Superior temporal gyrus (tissue), 1 donor: Measurements from ENCODE around the gene SDC3.
"Not testable (repeated sequence)": the region's sequence is repeated elsewhere in the genome, so short reads cannot be mapped to it uniquely, and the experiment has no call there.

ENCODE experiments used
- DNase-seq: peaks from one replicate; pipeline ENCODE4 v3.0.0-alpha.2; 2016; ENCODE audit errors: extremely low spot score

The SDC3 gene

GRCh38 chr1:30908696-30909364 lies at the start of gene SDC3:
Gene SDC3 (minus strand): TSS chr1:30908758. CDS start chr1:30908586, 172 bp downstream.
- DNase-seq: no peak

DNA sequence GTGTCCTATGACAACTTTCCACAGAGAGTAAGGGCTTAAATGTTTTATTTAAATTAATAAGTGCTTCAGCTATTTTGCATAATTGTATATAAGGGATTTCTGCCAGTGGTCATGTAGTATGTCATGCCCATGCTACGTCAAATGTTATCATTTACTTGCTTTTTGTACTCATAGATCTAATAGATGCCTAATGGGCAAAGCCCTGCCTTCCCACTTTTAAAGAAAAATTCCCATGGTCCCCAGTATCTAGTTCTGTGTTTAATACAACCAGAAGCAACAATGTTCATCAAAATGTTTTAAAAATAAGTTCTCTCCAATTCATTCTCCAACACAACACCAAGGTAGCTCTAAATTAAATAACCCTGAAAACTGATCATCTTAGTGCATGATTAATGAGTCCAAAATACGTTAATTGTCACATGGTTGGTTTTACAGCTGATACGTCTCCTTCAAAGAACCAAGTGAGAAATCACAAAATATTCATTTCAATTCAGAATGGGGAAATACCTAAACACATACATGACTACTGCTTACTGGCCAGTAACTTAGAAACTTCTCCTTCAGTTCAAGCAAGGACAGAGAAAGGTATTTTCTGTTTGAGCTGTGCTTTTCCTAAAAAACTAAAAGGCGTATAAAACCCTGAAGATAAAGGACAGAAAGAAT lies 49.1 kb upstream of the SDC3 start:
- DNase-seq: no peak

GRCh38 chr1:30955448-30956015 lies 47.0 kb upstream of the SDC3 start:
- no peak for DNase-seq

- no peak for DNase-seq
Observed at GRCh38 chr1:30953685-30954084, 45.1 kb upstream of the SDC3 start.

DNA sequence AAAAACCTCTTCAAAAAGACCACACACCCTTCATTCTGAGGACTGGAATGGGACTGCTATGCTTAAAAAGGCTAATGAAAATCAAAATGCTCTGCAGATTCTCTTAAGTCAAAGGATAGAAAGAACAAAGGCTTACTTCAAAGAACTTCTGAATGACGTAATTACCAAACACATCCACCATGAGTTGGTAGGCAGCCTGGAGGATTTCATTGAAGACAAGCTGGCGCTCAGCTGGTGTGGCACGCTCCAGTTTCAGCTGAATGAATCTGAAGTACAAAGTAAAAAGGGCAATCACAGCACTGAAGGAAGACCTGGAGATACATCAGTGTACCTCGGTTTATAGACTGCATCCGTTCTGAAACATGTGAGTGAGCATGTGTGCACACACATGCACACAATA lies 43.5 kb upstream of the SDC3 start:
- DNase-seq: peak; percentile 64

GRCh38 chr1:30950700-30951099 lies 42.1 kb upstream of the SDC3 start:
- no peak for DNase-seq

DNA sequence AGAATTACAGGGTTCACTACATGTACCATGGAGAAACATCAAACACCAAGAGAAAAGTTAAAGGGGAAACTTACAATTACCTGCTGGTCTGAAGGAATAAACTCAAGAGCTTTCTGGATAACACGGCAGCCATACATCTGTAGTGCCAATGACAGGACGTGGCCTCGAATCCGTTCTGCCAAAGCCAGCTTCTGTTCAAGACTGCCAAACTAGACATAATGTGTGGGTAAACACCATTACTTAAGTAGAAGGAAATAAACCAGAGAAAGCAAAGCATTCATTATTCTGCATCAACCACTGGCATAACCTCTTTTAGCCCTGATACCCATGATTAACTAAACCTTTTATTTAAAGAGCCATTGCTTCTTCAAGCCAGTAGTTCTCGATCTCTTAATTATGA lies 41.5 kb upstream of the SDC3 start:
- no peak for DNase-seq

- not testable (repeated sequence) for DNase-seq
Observed at GRCh38 chr1:30949487-30949838, 40.9 kb upstream of the SDC3 start.

DNA sequence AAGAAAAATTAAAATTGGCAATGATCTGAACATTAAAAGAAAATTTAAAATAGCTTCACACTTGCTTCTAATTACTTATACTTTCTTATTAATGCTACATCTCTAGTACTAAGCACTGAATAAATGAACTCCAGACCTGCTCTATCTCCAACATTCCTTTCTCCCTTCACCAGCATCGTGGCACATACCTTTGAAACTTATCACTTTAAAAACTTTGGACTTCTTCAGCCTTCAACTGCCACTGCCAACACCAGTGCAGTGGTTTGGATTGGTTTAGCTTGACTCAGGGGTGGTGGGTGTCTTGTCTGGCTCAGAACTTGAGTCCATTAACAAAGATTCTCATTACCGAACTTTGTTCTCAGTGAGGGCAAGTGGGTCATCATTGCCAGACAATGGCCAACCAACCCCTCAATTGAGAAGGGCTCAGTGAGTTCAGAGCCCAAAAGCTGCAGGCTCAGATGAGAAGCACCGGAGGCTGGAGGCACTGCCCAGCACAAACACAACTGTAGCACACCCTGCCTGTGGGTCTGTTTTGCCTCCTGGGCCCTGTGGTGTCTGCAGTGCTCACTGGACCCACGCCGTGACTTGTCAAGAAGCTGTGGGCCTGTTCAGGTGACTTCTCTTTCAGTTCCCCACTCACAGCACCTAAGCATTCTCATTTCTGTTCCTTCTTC lies 40.4 kb upstream of the SDC3 start:
- DNase-seq: not testable (repeated sequence)

GRCh38 chr1:30948278-30948677 lies 39.7 kb upstream of the SDC3 start:
- no peak for DNase-seq

DNA sequence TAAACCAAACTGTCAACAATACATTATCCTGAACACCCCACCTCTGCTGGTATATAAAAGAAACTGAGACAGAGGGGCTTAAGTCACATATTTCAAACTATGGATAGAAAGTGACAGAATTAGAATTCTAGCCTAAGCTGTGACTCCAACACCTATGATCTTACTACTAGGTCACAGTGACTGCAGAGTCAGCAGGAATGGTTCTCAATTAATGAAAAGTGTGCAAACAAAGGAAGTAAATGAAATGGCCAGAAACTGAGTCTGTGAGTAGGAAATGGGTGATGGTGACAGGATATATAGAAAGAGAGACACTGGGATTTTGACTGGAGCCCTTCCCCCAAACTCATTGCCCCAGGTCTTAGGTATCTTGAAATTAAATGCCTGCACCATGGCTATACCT lies 38.7 kb upstream of the SDC3 start:
- DNase-seq: no peak

DNA sequence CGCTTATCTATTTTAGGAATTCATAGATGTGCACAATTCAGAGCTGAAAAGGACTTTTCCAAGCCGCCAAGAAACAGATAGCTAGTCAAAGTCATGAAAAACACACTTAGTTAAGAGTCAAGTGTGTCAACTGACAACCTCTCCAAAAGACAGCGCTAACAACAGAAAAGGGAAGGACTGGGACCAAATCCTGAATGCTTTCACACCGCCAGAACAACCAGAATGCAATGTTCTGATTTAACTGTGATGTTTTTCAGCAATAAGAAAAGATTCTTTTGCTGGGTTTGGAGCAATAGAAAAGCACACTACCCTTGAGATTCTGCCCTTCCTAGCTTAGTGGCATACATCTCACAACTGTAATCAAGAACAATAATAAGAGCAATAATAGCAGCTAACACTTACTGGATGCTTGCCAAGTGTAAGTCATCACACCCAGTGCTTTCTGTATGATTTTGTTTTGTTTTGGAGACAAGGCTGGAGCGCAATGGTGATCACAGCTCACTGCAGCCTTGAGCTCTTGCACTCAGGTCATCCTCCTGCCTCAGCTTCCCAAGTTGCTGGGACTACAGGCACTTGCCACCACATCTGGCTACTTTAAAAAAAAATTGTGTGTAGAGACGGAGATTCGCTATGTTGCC lies 33.9 kb upstream of the SDC3 start:
- no peak for DNase-seq

GRCh38 chr1:30940541-30940940 lies 32.0 kb upstream of the SDC3 start:
- DNase-seq: no peak

GRCh38 chr1:30936541-30937171 lies 28.1 kb upstream of the SDC3 start:
- DNase-seq: no peak

GRCh38 chr1:30935758-30936157 lies 27.2 kb upstream of the SDC3 start:
- DNase-seq: not testable (repeated sequence)

DNA sequence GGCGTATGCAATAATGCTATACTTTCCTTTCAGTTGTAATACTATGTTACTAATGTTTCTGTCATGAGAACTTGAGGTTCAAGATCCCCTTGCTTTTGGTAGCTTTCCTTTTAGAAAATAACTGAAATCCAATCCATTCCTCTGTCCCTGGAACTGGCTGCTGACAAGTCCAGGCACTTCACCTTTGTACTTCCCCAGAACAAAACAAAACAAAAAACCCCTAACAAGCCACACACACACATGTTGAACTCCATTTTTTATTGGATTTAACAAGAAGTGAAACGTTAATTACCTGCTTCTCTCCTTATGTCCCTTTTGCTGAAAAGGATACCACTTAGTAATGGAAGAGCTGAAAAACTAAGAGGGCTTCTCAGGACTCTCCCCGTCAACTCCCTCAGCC lies 26.1 kb upstream of the SDC3 start:
- DNase-seq: no peak

- no peak for DNase-seq
Observed at GRCh38 chr1:30933874-30934252, 25.3 kb upstream of the SDC3 start.

DNA sequence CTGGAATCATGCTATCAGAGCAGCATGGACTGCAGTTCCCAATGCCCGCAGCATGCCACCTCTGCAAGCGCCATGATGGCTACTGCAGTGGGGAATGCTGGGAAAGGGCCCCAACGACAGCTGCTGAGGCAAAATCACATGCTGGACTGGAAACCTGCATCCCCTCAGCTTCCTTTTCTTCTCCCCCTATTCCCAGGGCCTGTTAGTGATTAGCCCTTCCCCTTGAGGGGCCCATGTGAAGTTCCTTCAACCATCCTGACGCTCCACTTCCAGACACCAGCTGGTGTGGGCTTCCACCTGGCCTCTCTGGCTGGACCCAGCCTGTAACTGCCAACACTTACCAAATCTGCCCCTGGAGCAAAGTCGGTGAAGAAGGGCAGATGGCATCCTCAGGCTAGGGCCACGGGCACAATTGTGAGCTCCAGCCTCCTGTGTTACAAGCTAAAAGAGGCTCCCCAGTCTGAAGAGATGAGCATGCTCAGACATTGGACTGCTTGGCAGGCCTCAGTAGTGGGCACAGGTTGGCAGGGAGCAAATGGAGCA lies 22.1 kb upstream of the SDC3 start:
- no peak for DNase-seq

- no peak for DNase-seq
Observed at GRCh38 chr1:30929944-30930525, 21.5 kb upstream of the SDC3 start.

DNA sequence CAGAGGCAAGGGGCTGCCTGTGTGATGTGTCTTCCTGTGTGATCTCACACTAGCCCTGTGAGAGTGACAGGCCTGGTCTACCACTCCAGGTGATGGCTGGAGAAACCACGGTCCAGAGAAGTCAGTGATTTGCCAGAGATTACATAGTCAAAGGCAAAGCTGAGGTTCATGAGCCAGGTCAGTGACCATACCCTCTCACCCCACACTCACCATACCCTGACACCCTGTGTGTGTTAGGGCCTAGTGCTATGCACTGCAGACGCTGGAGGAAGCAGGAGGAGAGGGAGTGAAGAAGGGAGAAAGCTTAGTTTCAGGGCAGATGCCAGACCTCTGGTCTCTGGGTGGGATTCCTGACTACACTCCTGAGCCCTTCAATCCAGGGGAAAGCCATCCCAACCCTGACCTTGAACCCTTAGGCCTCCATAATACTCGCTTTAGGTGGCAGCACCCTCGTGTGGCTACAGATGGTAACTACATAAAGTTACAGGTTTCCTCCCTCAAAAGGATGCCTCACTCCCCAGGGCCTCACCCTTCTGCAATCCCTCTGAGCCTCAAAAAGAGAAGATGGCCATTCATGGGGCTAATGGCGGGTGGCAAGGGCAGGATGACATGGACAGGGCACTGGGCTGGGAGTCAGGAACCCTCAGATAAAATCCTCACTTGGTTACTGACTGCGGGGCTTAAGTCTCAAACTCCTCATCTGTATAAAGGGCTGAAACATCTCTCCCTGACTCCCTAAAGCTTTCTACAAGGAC lies 20.8 kb upstream of the SDC3 start:
- peak; percentile 67 for DNase-seq

GRCh38 chr1:30928789-30929134 lies 20.2 kb upstream of the SDC3 start:
- no peak for DNase-seq
